ENCODE measurements around the gene ZNF74.
"Not testable (repeated sequence)": the region's sequence is repeated elsewhere in the genome, so short reads cannot be mapped to it uniquely, and the experiment has no call there.

Gene ZNF74

DNA sequence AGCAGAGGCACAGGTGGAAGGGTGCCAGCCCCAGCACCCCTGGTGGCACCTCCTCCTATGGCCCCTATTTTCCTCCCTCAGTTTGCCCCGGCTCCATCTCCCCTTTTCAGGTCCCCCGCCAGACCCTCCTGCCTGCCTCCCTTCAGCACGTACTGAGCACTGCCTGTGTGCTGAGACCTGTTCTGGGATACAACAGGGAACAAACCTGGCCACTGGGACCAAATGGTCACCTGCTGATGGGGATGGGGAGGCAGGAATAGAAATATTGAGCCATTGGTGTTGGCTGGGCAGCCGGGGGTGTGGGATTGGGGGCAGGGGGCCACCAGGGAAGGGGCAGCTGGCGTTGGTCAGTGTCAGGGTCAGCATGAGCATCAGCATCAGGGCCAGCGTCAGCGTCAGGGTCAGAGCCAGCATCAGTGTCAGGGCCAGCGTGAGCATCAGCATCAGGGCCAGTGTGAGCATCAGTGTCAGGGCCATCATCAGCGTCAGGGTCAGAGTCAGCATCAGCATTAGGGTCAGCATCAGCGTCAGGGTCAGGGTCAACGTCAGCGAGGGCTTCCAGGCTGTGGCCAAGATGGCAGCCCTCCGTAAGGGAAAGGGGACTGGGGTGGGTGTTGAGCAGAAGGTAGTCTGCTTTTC lies 7.5 kb downstream of the ZNF74 start:
- DNase-seq: peak; percentile 36

DNA sequence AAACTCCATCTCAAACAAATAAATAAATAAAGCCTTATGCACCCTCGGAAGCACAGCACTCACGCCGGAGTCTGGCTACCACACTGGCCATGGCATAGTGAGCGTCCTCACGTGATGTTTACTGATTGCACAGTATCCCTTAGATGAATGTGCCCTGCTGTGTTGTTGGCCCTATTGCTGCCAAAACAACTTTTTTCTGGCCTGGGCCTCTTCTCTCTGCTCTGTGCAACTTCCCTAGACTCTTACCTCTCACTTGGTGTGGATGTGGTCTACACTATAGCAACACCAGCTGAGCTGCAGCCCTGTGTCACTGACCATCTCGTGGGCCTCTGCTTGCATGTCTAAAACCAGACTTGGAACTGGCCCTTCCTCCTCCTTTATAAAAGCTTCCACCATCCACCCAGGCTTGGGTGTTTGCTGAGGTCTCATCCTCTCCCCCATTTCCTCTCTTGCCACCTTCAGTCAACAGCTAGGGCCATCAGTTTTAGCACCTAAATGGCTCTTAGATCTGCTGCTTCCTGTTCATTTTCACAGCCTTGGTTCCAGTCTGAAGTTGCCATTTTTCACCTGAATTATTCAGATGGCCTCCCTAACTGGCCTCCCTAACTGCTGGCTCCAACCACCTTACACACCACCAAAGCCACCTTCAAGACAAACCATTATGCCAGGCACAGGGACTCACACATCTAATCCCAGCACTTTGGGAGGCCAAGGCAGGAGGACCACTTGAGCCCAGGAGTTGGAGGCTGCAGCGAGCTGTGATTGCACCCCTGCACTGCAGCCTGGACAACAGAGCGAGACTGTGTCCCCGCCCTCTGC lies 9.2 kb downstream of the ZNF74 start:
- no peak for DNase-seq

DNA sequence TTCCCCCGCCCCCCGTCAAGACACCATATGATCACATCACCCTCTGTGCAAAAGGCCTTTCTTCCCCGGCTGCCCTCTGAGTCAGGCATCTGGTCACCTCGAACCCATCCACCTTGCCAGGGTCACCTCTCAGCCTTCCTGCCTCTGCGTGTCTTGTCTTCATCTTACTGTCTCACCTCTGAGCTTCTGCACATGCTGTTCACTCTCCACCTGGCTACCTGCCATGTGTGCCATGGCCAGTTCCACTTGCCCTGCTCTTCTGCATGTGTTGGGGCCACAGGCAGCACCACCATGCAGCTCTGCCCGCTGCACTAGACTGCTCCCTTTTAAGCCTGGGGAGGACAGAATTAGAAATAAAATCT lies 9.8 kb downstream of the ZNF74 start:
- DNase-seq: no peak

DNA sequence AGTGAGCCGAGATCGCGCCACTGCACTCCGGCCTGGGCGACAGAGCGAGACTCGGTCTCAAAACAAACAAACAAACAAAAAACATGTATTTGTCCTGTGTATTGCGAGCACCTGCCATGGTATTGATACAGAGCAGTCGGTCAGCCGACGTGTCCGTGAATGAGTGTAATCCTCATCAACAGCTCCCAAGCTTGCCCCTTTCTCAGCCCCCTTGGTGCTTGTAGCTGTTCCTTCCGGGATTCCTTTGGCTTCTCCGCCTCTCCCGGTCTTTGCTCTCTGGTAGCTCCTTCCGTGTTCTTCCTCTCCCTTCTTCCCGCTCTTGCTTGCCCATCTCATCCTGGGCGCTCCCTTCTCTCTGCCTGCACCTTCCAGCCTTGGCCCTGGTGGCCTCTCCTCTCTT lies 10.9 kb downstream of the ZNF74 start:
- no peak for DNase-seq

- no peak for DNase-seq
Observed at GRCh38 chr22:20405291-20405930, 11.5 kb downstream of the ZNF74 start.

GRCh38 chr22:20405931-20406685 lies 12.2 kb downstream of the ZNF74 start:
- no peak for DNase-seq

GRCh38 chr22:20406686-20407408 lies 12.9 kb downstream of the ZNF74 start:
- no peak for DNase-seq

- DNase-seq: peak; percentile 38
Observed at GRCh38 chr22:20407829-20408228, 13.9 kb downstream of the ZNF74 start.

DNA sequence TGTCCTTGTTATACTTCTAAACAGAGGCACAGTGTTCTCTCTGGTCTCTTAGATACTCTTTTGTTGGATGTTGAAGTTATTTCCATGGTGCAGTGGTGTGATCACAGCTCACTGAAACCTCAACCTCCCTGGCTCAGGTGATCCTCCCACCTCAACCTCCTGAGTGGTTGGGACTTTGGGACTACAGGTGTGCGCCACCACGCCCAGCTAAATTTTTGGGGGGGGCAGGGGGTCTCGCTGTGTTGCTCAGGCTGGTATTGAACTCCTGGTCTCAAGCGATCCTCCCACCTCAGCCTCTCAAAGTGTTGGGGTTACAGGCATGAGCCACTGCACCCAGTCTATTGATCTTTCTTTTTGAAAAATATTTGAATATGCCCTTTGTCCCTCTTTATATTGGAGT lies 14.9 kb downstream of the ZNF74 start:
- no peak for DNase-seq

GRCh38 chr22:20409385-20409784 lies 15.4 kb downstream of the ZNF74 start:
- DNase-seq: not testable (repeated sequence)

DNA sequence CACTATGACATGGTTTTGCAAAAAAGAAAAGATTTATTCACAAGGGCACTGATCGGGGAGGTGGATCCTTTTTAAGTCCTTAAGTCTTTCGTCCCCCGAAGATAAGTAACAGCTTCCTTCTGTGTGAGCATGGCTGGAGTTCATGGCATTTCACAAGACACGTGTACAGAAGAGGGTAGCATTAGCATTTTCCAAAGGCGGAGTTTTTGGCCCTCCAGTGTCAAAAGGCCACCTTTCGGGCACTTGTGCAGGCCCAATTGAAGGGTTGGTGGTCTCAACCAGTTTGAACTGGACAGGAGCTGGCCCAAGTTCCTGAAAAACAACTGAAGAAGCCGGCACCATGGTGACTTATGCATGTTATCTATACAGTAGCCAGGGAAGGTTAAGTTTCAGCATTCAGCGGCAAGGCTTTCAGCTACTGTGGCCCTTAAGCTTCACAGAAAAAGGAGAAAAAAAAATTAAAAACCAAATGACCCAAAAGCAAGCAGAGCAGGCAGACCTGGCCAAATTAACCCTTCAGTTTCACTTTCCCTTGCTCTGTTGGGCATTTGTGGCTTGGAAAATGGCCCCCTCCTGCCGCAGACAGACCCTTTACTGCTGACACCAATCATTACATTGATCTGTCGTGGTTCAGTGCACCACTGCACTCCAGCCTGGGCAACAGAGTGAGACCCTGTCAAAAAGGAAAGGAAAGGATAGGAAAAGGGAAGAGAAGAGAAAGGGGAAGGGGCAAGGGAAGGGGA lies 18.7 kb downstream of the ZNF74 start:
- DNase-seq: no peak

DNA sequence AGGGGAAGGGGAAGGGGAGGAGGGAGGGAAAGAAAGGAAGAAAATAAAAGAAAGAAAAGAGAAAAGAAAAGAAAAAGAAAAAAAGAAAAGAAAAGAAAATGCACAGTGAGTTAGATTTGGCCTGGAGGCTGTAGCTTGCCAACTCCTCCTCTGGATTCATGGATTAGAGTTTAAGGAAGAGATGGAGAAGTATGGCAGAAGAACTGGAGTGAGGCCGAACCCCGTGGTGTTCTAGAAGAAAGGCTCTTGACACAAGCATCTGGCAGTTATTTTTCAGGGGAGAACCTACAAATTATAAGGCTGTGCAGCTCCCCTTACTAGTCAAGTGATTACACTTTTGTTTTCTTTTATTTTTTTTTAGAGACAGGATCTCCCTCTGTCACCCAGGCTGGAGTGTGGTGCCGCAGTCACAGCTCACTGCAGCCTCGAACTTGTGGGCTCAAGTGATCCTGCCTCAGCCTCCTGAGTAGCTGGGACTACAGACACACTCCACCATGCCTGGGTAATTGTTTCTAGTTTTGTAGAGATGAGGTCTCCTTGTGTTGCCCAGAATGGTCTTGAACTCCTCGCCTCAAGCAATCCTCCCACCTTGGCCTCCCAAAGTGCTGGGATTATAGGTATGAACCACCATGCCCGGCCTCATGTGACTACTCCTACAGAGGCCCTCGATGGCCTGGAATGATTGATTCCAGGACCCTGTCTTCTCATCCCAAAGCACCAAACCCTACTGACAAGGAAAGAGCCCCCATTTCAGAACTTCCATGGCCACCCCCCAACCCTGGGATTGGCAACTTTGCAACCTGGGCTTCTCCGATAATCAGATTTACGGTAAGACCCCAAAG lies 19.5 kb downstream of the ZNF74 start:
- DNase-seq: no peak

- no peak for DNase-seq
Observed at GRCh38 chr22:20414059-20414440, 20.1 kb downstream of the ZNF74 start.

- no peak for DNase-seq
Observed at GRCh38 chr22:20414450-20414849, 20.5 kb downstream of the ZNF74 start.

- DNase-seq: not testable (repeated sequence)
Observed at GRCh38 chr22:20415241-20415640, 21.3 kb downstream of the ZNF74 start.

- DNase-seq: not testable (repeated sequence)
Observed at GRCh38 chr22:20415699-20416098, 21.7 kb downstream of the ZNF74 start.

GRCh38 chr22:20418211-20418788 lies 24.3 kb downstream of the ZNF74 start:
- DNase-seq: peak; percentile 86

GRCh38 chr22:20419664-20419951 lies 25.7 kb downstream of the ZNF74 start:
- DNase-seq: no peak

- DNase-seq: peak; percentile 35
Observed at GRCh38 chr22:20420157-20420842, 26.3 kb downstream of the ZNF74 start.

GRCh38 chr22:20421507-20421874 lies 27.5 kb downstream of the ZNF74 start:
- DNase-seq: peak; percentile 63

Data from islet precursor cell (in vitro differentiated cells).